GM19240 (cell line): ENCODE results near the gene PLEKHG4B.

Experiments
- DNase-seq: peaks from one replicate; pipeline ENCODE4 v3.0.0; 2011; ENCODE audit warnings: low spot score; ENCODE audit not compliant: insufficient read length

The PLEKHG4B gene

GRCh38 chr5:129148-129547, 37.2 kb downstream of the PLEKHG4B start:
- no peak for DNase-seq

GRCh38 chr5:129820-130219, 37.9 kb downstream of the PLEKHG4B start:
- DNase-seq = no peak

GRCh38 chr5:130601-131131, 38.7 kb downstream of the PLEKHG4B start:
- no peak for DNase-seq

GRCh38 chr5:136901-137300, 44.9 kb downstream of the PLEKHG4B start:
- DNase-seq = no peak

GRCh38 chr5:137741-138140, 45.8 kb downstream of the PLEKHG4B start:
- DNase-seq = no peak

- DNase-seq = no peak
Measured at GRCh38 chr5:138936-139335, 47.0 kb downstream of the PLEKHG4B start.

GRCh38 chr5:139579-140442, 47.8 kb downstream of the PLEKHG4B start:
- DNase-seq = no peak

GRCh38 chr5:140443-140829, 48.5 kb downstream of the PLEKHG4B start:
- no peak for DNase-seq

- no peak for DNase-seq
Measured at GRCh38 chr5:141211-141610, 49.2 kb downstream of the PLEKHG4B start.

- no peak for DNase-seq
Measured at GRCh38 chr5:141761-142160, 49.8 kb downstream of the PLEKHG4B start.

- DNase-seq = no peak
Measured at GRCh38 chr5:142246-142810, 50.4 kb downstream of the PLEKHG4B start.

GRCh38 chr5:143041-143440, 51.1 kb downstream of the PLEKHG4B start:
- DNase-seq = no peak

- no peak for DNase-seq
Measured at GRCh38 chr5:144941-145340, 53.0 kb downstream of the PLEKHG4B start.

- DNase-seq = no peak
Measured at GRCh38 chr5:145585-146323, 53.8 kb downstream of the PLEKHG4B start.

- no peak for DNase-seq
Measured at GRCh38 chr5:147751-148150, 55.8 kb downstream of the PLEKHG4B start.

- no peak for DNase-seq
Measured at GRCh38 chr5:149745-150485, 57.9 kb downstream of the PLEKHG4B start.

- DNase-seq = no peak
Measured at GRCh38 chr5:150746-151145, 58.8 kb downstream of the PLEKHG4B start.

GRCh38 chr5:152077-152476, 60.1 kb downstream of the PLEKHG4B start:
- DNase-seq = no peak

- no peak for DNase-seq
Measured at GRCh38 chr5:153256-153655, 61.3 kb downstream of the PLEKHG4B start.

- no peak for DNase-seq
Measured at GRCh38 chr5:154236-154635, 62.3 kb downstream of the PLEKHG4B start.

- no peak for DNase-seq
Measured at GRCh38 chr5:154826-155225, 62.9 kb downstream of the PLEKHG4B start.
